Nephron progenitor cell (in vitro differentiated cells): ENCODE data around the gene PSAPL1.

Source experiments
- DNase-seq: peaks from one replicate; pipeline ENCODE4 v3.0.0; 2021
- H3K27ac Mint-ChIP-seq: 2 replicates; pipeline ENCODE4 v1.8.0; 2021; ENCODE audit warnings: mild to moderate bottlenecking, moderate library complexity, mixed read lengths
- H3K27me3 Mint-ChIP-seq: 2 replicates; pipeline ENCODE4 v1.8.0; 2021; ENCODE audit warnings: mild to moderate bottlenecking, low read depth, mixed read lengths; ENCODE audit not compliant: poor library complexity
- H3K36me3 Mint-ChIP-seq: 2 replicates; pipeline ENCODE4 v1.8.0; 2021; ENCODE audit warnings: low read depth, mixed read lengths
- H3K4me1 Mint-ChIP-seq: 2 replicates; pipeline ENCODE4 v1.8.0; 2021; ENCODE audit warnings: mixed read lengths
- H3K4me3 Mint-ChIP-seq: 2 replicates; pipeline ENCODE4 v1.8.0; 2021; ENCODE audit warnings: mild to moderate bottlenecking, moderate library complexity, mixed read lengths
- H3K9me3 Mint-ChIP-seq: 2 replicates; pipeline ENCODE4 v1.8.0; 2021; ENCODE audit warnings: mild to moderate bottlenecking, moderate library complexity, mixed read lengths
- TF ChIP-seq, protein P1 (sequence below): fragments of 200-600 bp; sonication (generic); IDR thresholded peaks from 2 replicates; pipeline ENCODE4 v1.5.0; 2021; ENCODE audit warnings: antibody characterized with exemption

PSAPL1 gene

DNA sequence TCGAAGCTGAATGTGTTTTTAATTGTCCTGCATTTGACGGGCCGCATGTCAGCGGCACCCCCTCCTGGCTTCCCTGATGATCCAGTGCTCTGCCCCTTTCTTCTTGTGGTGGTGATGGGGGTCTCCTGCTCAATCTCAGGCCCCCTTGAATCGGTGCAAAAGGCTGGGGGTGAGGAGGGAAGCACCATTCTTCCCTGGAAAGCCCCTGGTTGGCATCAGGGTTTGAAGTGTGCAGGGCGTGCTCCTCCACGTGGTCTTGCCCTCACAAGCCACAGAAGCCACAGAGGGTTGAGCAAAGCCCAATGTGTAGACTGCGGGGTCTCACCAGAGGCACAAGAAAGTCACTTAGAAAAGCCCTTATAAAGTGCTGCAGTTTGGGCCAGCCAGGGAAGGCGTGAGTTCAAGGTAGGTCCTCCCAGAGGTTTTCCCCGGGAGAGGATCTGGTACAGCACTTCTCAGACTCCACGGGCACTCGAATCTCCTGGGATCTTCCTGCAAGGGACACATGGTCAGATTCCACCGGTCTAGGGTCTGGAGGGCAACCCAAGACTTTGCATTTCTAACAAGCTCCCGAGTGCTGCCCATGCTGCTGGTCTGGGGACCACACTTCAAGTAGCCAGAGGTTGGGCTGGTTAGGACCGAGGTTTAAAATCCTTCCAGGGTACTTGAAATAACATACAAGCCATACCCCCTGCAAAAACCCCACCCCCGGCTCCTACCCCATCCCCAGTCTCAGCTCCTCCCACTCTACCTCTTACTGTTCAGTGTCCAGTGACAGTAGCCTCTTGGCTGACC lies 35.1 kb downstream of the PSAPL1 start:
- TF ChIP-seq, protein P1, sequence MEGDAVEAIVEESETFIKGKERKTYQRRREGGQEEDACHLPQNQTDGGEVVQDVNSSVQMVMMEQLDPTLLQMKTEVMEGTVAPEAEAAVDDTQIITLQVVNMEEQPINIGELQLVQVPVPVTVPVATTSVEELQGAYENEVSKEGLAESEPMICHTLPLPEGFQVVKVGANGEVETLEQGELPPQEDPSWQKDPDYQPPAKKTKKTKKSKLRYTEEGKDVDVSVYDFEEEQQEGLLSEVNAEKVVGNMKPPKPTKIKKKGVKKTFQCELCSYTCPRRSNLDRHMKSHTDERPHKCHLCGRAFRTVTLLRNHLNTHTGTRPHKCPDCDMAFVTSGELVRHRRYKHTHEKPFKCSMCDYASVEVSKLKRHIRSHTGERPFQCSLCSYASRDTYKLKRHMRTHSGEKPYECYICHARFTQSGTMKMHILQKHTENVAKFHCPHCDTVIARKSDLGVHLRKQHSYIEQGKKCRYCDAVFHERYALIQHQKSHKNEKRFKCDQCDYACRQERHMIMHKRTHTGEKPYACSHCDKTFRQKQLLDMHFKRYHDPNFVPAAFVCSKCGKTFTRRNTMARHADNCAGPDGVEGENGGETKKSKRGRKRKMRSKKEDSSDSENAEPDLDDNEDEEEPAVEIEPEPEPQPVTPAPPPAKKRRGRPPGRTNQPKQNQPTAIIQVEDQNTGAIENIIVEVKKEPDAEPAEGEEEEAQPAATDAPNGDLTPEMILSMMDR = no peak
- Mint-ChIP-seq H3K4me3 (no peak overlapping the region), H3K27me3 (peaks cover 6% of the 10 kb centered on the region), H3K4me1 (peaks cover 33% of the 10 kb centered on the region), H3K36me3 (no peaks in the 10 kb centered on the region), H3K9me3 (peaks cover 11% of the 10 kb centered on the region), H3K27ac (no peak overlapping the region)
- DNase-seq = no peak

DNA sequence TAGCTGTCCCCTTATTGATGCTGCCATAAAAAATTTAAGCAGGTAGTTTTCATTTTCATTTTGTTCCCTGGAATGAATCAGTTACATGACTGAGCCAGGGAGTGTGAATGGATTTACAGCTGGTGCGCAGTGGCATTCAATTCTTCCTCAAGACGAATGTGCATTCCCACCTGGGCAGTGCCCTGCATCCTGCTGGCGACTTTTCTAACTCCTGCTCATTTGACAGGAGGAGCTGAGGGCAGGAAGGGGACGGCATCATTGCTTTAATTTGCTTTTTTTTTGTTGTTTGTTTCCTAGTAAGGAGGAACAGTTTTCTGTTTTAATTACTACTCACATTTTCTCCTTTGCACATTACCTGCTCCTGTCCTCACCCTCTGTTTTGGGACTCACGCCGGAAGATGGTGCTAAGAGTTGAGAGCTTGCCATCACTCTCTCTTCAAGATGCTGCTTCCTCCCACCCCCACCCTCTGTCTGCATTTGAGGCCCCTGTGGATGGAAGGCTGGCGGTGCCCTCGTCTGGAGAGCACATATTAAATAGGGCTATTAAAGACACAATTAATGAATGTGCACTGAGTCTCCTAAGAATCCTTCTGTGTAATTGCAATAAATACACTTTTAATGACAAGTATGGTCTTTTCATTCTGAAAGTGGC lies 35.8 kb downstream of the PSAPL1 start:
- peaks cover 41% of the 10 kb centered on the region for H3K4me1 Mint-ChIP-seq
- no peak for DNase-seq
- H3K27me3 Mint-ChIP-seq = peaks cover 6% of the 10 kb centered on the region
- TF ChIP-seq, protein P1 = no peak
- peaks cover 4% of the 10 kb centered on the region for H3K9me3 Mint-ChIP-seq
- no peaks in the 10 kb centered on the region for H3K36me3 Mint-ChIP-seq
- no peak overlapping the region for H3K27ac Mint-ChIP-seq
- no peak overlapping the region for H3K4me3 Mint-ChIP-seq

GRCh38 chr4:7398104-7398423 lies 36.7 kb downstream of the PSAPL1 start:
- Mint-ChIP-seq H3K36me3 (no peaks in the 10 kb centered on the region), H3K27ac (no peak overlapping the region), H3K27me3 (peaks cover 3% of the 10 kb centered on the region), H3K4me3 (no peak overlapping the region), H3K4me1 (peaks cover 49% of the 10 kb centered on the region), H3K9me3 (peaks cover 4% of the 10 kb centered on the region)
- DNase-seq = no peak
- TF ChIP-seq, protein P1 = no peak

GRCh38 chr4:7397206-7398103 lies 37.3 kb downstream of the PSAPL1 start:
- Mint-ChIP-seq H3K27ac (no peak overlapping the region), H3K4me1 (peaks cover 55% of the 10 kb centered on the region), H3K36me3 (no peaks in the 10 kb centered on the region), H3K27me3 (no peaks in the 10 kb centered on the region), H3K4me3 (no peak overlapping the region), H3K9me3 (peaks cover 4% of the 10 kb centered on the region)
- DNase-seq = no peak
- TF ChIP-seq, protein P1 = no peak

DNA sequence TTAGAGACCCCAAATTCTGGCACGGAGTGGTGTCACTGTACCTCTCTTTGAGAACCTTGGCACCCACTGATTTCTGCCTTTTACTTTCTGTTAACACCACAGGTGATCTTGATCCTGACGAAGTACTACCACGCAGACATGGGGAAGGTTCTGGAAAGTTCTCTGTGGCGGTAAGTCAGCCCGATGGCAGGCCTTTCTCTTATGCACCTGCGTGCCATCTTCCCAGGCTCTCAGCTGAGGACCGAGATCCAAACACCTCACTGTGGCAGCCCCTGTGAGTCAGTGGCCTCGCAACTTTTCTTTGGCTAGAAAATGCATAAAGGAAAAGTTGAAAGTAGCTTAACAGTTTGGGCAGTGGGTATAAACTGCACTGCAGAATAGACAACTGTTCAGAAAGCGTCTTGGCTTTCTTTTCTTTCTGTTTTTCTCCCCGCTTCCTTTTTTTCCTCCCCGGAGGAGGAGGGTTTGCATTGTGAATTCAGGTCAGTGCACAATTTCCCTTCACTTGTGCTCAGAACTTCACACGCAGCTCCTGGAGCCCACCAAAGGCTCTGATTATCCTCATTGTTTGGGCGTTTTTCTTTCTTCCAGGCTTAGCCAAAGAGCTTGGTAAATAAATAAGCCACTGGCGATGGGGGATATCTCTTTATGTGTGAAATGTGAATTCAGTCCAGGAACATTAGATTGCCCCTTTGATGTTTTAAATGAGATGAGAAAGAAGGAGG lies 38.4 kb downstream of the PSAPL1 start:
- H3K36me3 Mint-ChIP-seq = no peaks in the 10 kb centered on the region
- H3K27me3 Mint-ChIP-seq = peaks cover 4% of the 10 kb centered on the region
- peaks cover 4% of the 10 kb centered on the region for H3K9me3 Mint-ChIP-seq
- no peak overlapping the region for H3K4me3 Mint-ChIP-seq
- TF ChIP-seq, protein P1 = no peak
- H3K27ac Mint-ChIP-seq = no peak overlapping the region
- DNase-seq = no peak
- peaks cover 60% of the 10 kb centered on the region for H3K4me1 Mint-ChIP-seq
